H1 (cell line): Measurements from ENCODE around the gene NT5DC1. TPM values are rescaled to one million over a fixed set of nuclear protein-coding genes. Genes with fewer than 3 reads are reported as not detected.

ENCODE experiments used
- CTCF ChIA-PET: fragments of 300-600 bp; sonication (Branson Sonifier 250); formaldehyde crosslinking; loops from one replicate; lab custom pipeline; 2021; ENCODE audit not compliant: partially characterized antibody; lab: Charles Lee
- POLR2A ChIA-PET: fragments of 300-600 bp; sonication (Branson Sonifier 250); formaldehyde crosslinking; loops from one replicate; lab custom pipeline; 2021; ENCODE audit warnings: inconsistent platforms; ENCODE audit not compliant: partially characterized antibody; lab: Charles Lee
- DNase-seq, 2 experiments: peaks; one replicate each; pipeline versions ENCODE4 v3.0.0 to v3.0.0-alpha.2; 2010 to 2022; ENCODE audit warnings: low spot score in 2 of 2, low read depth in 1 of 2, mixed read lengths in 1 of 2
- FAIRE-seq: peaks from 2 replicates; lab custom pipeline; 2011; peaks lifted over from hg19 to GRCh38; lab: Jason Lieb, UNC
- H2AFZ ChIP-seq: 2 replicates; pipeline ENCODE4 v1.8.1; 2012; ENCODE audit warnings: low read length, inconsistent platforms
- H2AK5ac ChIP-seq: 2 replicates; pipeline ENCODE4 v1.6.1; 2013; ENCODE audit warnings: low read depth, low read length
- H2BK120ac ChIP-seq: replicated peaks from 2 replicates; pipeline ENCODE3; 2013; ENCODE audit warnings: low read depth, low read length, inconsistent platforms
- H2BK12ac ChIP-seq: 2 replicates; pipeline ENCODE4 v1.6.1; 2013; ENCODE audit warnings: low read depth, low read length
- H2BK15ac ChIP-seq: 2 replicates; pipeline ENCODE4 v1.6.1; 2013; ENCODE audit warnings: low read length
- H2BK20ac ChIP-seq: 2 replicates; pipeline ENCODE4 v1.6.1; 2013; ENCODE audit warnings: low read length
- H2BK5ac ChIP-seq: 2 replicates; pipeline ENCODE4 v1.6.1; 2013; ENCODE audit warnings: low read depth, low read length
- H3K14ac ChIP-seq: 2 replicates; pipeline ENCODE4 v1.6.1; 2013; ENCODE audit warnings: inconsistent platforms; ENCODE audit not compliant: insufficient read length
- H3K18ac ChIP-seq: 2 replicates; pipeline ENCODE4 v1.6.1; 2013; ENCODE audit warnings: low read length; ENCODE audit errors: extremely low read depth
- H3K23ac ChIP-seq: 2 replicates; pipeline ENCODE4 v1.6.1; 2013; ENCODE audit warnings: inconsistent platforms; ENCODE audit not compliant: insufficient read length
- H3K23me2 ChIP-seq: 2 replicates; pipeline ENCODE4 v1.6.1; 2013; ENCODE audit warnings: low read depth, low read length
- H3K27ac ChIP-seq: 2 replicates; pipeline ENCODE4 v1.6.1; 2011; ENCODE audit warnings: low read depth, low read length, inconsistent platforms
- H3K27me3 ChIP-seq, 4 experiments: replicated peaks in 1 of 4; 1 replicate in 1 of 4; 2 replicates in 3 of 4; pipeline versions ENCODE4 v1.6.1 to v1.8.1; 2011 to 2013; ENCODE audit warnings: low read length in 3 of 4, mild to moderate bottlenecking in 3 of 4, inconsistent platforms in 2 of 4, mixed read lengths in 2 of 4, moderate library complexity in 1 of 4; ENCODE audit not compliant: control insufficient read depth in 3 of 4, insufficient read depth in 3 of 4; ENCODE audit errors: extremely low read depth in 1 of 4
- H3K36me3 ChIP-seq, 4 experiments: 2 replicates each; pipeline versions ENCODE4 v1.6.1 to v1.8.1; 2011 to 2013; ENCODE audit warnings: mild to moderate bottlenecking in 4 of 4, low read length in 3 of 4, moderate library complexity in 2 of 4, control low read depth in 1 of 4, inconsistent platforms in 1 of 4; ENCODE audit not compliant: insufficient read depth in 4 of 4, control insufficient read depth in 2 of 4
- H3K4ac ChIP-seq: replicated peaks from 2 replicates; pipeline ENCODE3; 2013; ENCODE audit warnings: low read length, low read depth, mixed read lengths, inconsistent platforms; ENCODE audit not compliant: insufficient read length
- H3K4me1 ChIP-seq, 4 experiments: replicated peaks in 1 of 4; 1 replicate in 1 of 4; 2 replicates in 3 of 4; pipeline versions ENCODE4 v1.6.1 to v1.8.1; 2011 to 2013; ENCODE audit warnings: low read length in 3 of 4, inconsistent platforms in 2 of 4, mixed read lengths in 1 of 4; ENCODE audit not compliant: insufficient read depth in 4 of 4, control insufficient read depth in 3 of 4
- H3K4me2 ChIP-seq, 2 experiments: 2 replicates each; pipeline versions ENCODE4 v1.6.1 to v1.8.1; 2011 to 2013; ENCODE audit warnings: low read depth in 2 of 2, low read length in 2 of 2, control low read depth in 1 of 2, inconsistent platforms in 1 of 2, mild to moderate bottlenecking in 1 of 2; ENCODE audit not compliant: insufficient read depth in 1 of 2
- H3K4me3 ChIP-seq, 4 experiments: fragments of 200-600, 300-600 bp in 1 of 4; sonication (generic), shearing (Covaris generic), sonication (Bioruptor Twin) in 1 of 4; 2 replicates each; pipeline versions ENCODE4 v1.5.1 to v1.8.1; 2011 to 2016; ENCODE audit warnings: low read length in 4 of 4, low read depth in 3 of 4, control low read depth in 2 of 4, inconsistent platforms in 2 of 4, mild to moderate bottlenecking in 2 of 4, mixed read lengths in 1 of 4, moderate library complexity in 1 of 4; ENCODE audit not compliant: insufficient read depth in 2 of 4; ENCODE audit errors: extremely low read depth in 1 of 4
- H3K56ac ChIP-seq: replicated peaks from 2 replicates; pipeline ENCODE3; 2013; ENCODE audit warnings: low read depth, mild to moderate bottlenecking, mixed read lengths, low read length, inconsistent platforms; ENCODE audit not compliant: insufficient read length
- H3K79me1 ChIP-seq: 2 replicates; pipeline ENCODE4 v1.6.1; 2013; ENCODE audit warnings: low read depth, low read length, control low read depth
- H3K79me2 ChIP-seq, 2 experiments: 2 replicates each; pipeline versions ENCODE4 v1.6.1 to v1.8.1; 2012 to 2013; ENCODE audit warnings: low read length in 2 of 2, mild to moderate bottlenecking in 2 of 2, inconsistent platforms in 1 of 2; ENCODE audit not compliant: insufficient read depth in 2 of 2, control insufficient read depth in 1 of 2
- H3K9ac ChIP-seq, 4 experiments: replicated peaks in 1 of 4; 1 replicate in 1 of 4; 2 replicates in 3 of 4; pipeline versions ENCODE4 v1.6.1 to v1.8.1; 2011 to 2013; ENCODE audit warnings: low read depth in 3 of 4, low read length in 3 of 4, control low read depth in 2 of 4, mild to moderate bottlenecking in 2 of 4, moderate library complexity in 2 of 4, inconsistent platforms in 1 of 4; ENCODE audit errors: extremely low read depth in 1 of 4
- H3K9me3 ChIP-seq, 2 experiments: 2 replicates each; pipeline versions ENCODE4 v1.6.1 to v1.8.1; 2012 to 2013; ENCODE audit warnings: mild to moderate bottlenecking in 2 of 2, moderate library complexity in 2 of 2, control low read depth in 1 of 2, inconsistent platforms in 1 of 2, low read depth in 1 of 2, low read length in 1 of 2, mixed read lengths in 1 of 2; ENCODE audit not compliant: insufficient read depth in 2 of 2
- H4K20me1 ChIP-seq, 2 experiments: replicated peaks in 1 of 2; 2 replicates each; pipeline versions ENCODE3 to v1.8.1; 2011 to 2013; ENCODE audit warnings: inconsistent platforms in 2 of 2, low read length in 2 of 2, mild to moderate bottlenecking in 1 of 2; ENCODE audit not compliant: insufficient read depth in 2 of 2, control insufficient read depth in 1 of 2
- H4K5ac ChIP-seq: 2 replicates; pipeline ENCODE4 v1.6.1; 2013; ENCODE audit warnings: low read length, low read depth, mixed read lengths, inconsistent platforms; ENCODE audit not compliant: insufficient read length
- H4K8ac ChIP-seq: 2 replicates; pipeline ENCODE4 v1.8.0; 2013; ENCODE audit warnings: mild to moderate bottlenecking, moderate library complexity, low read length, inconsistent platforms; ENCODE audit not compliant: insufficient read depth; ENCODE audit errors: extremely low read depth
- H4K91ac ChIP-seq: replicated peaks from 2 replicates; pipeline ENCODE3; 2013; ENCODE audit warnings: low read length, mixed read lengths, inconsistent platforms; ENCODE audit not compliant: insufficient read length
- BCL11A ChIP-seq, 2 experiments: IDR thresholded peaks; one replicate each; pipeline ENCODE4 v1.6.1; 2011; ENCODE audit warnings: low read depth in 2 of 2, low read length in 2 of 2, mild to moderate bottlenecking in 2 of 2
- BRCA1 ChIP-seq: IDR thresholded peaks from 2 replicates; pipeline ENCODE4 v1.6.1; 2012; ENCODE audit warnings: low read depth, low read length, improper control_type of control experiment
- CBX5 ChIP-seq: fragments of 300-800, 300-1000 bp; sonication (generic); IDR thresholded peaks from 2 replicates; pipeline ENCODE4 v1.7.1; 2016; ENCODE audit warnings: antibody characterized with exemption, low read length, low read depth
- GABPA ChIP-seq: IDR thresholded peaks from 2 replicates; pipeline ENCODE4 v1.6.1; 2011; ENCODE audit warnings: mild to moderate bottlenecking, low read length, moderate library complexity, borderline replicate concordance; ENCODE audit not compliant: insufficient read depth
- HDAC2 ChIP-seq, 2 experiments: fragments of 300-600 bp in 1 of 2; sonication (generic) in 1 of 2; IDR thresholded peaks; 2 replicates each; pipeline ENCODE4 v1.6.1; 2011 to 2012; ENCODE audit warnings: low read depth in 2 of 2, low read length in 2 of 2, mild to moderate bottlenecking in 2 of 2, moderate library complexity in 2 of 2, borderline replicate concordance in 1 of 2, inconsistent platforms in 1 of 2
- KDM5A ChIP-seq: fragments of 200-600 bp; IDR thresholded peaks from 2 replicates; pipeline ENCODE4 v1.7.1; 2012; ENCODE audit warnings: mild to moderate bottlenecking, low read length, inconsistent platforms, mixed read lengths
- NANOG ChIP-seq: IDR thresholded peaks from 2 replicates; pipeline ENCODE4 v1.6.1; 2011; ENCODE audit warnings: low read length, low read depth, mild to moderate bottlenecking, inconsistent platforms; ENCODE audit not compliant: insufficient read depth, poor library complexity, severe bottlenecking
- POLR2A ChIP-seq, 2 experiments: IDR thresholded peaks; 1 replicate in 1 of 2; 2 replicates in 1 of 2; pipeline ENCODE4 v1.6.1; 2011; ENCODE audit warnings: low read depth in 2 of 2, low read length in 2 of 2, mild to moderate bottlenecking in 2 of 2; ENCODE audit errors: control extremely low read depth in 1 of 2
- POLR2AphosphoS5 ChIP-seq: IDR thresholded peaks from 2 replicates; pipeline ENCODE4 v1.6.1; 2011; ENCODE audit warnings: low read depth, low read length
- RAD21 ChIP-seq, 2 experiments: IDR thresholded peaks in 1 of 2; conservative IDR thresholded peaks in 1 of 2; 2 replicates each; pipeline ENCODE4 v1.6.1; 2011; ENCODE audit warnings: low read depth in 2 of 2, low read length in 2 of 2, improper control_type of control experiment in 1 of 2, inconsistent platforms in 1 of 2, mild to moderate bottlenecking in 1 of 2, moderate library complexity in 1 of 2
- SP1 ChIP-seq: IDR thresholded peaks from 2 replicates; pipeline ENCODE4 v1.6.1; 2011; ENCODE audit warnings: low read depth, low read length
- SUZ12 ChIP-seq: fragments of 200-600 bp; sonication (generic); IDR thresholded peaks from 2 replicates; pipeline ENCODE4 v1.6.1; 2012; ENCODE audit warnings: mild to moderate bottlenecking, inconsistent platforms, low read length, moderate library complexity, mixed read lengths
- WGBS, 2 experiments: shearing (Covaris generic) in 1 of 2; methylation state at CpG; one replicate each; pipeline versions ENCODE4 v1.1.6 to v1.1.7; 2013 to 2015; ENCODE audit warnings: low lambda C conversion rate in 2 of 2, mixed read lengths in 2 of 2, inconsistent platforms in 1 of 2, low coverage in 1 of 2, missing lambda C conversion rate in 1 of 2; ENCODE audit not compliant: insufficient replicate concordance in 2 of 2, insufficient coverage in 1 of 2, insufficient read length in 1 of 2; ENCODE audit errors: extremely low coverage in 1 of 2, missing lambda C conversion rate in 1 of 2; 5-methylcytosine and 5-hydroxymethylcytosine counted together
- polyA plus RNA-seq, 7 experiments: library from polyadenylated mRNA; depleted of rRNA in 3 of 7; stranded (reverse) in 5 of 7; unstranded in 2 of 7; fragments of >200 nt in 5 of 7; fragments of 200-250 nt in 2 of 7; gene quantifications; 1 replicate in 5 of 7; 2 replicates in 1 of 7; 4 replicates in 1 of 7; pipeline versions ENCODE4 v1.2.1 to v1.2.3, GENCODE V29; 2011 to 2013; ENCODE audit warnings: missing spikeins in 2 of 7, mixed read lengths in 2 of 7
- total RNA-seq: library from RNA; stranded (reverse); fragmentation: NEBNext Ultra II Directional; extraction: Animal tissue kit (Norgen Biotek cat#: 25700); gene quantifications from 2 replicates; pipeline ENCODE4 v1.2.1, GENCODE V29; 2021

NT5DC1 gene
- total and polyA plus RNA-seq, 2 of the 8 experiments (the other 6 are each of a cell fraction or from before 2014, with no cell fraction given) = 25.3 to 72.7 TPM

DNA sequence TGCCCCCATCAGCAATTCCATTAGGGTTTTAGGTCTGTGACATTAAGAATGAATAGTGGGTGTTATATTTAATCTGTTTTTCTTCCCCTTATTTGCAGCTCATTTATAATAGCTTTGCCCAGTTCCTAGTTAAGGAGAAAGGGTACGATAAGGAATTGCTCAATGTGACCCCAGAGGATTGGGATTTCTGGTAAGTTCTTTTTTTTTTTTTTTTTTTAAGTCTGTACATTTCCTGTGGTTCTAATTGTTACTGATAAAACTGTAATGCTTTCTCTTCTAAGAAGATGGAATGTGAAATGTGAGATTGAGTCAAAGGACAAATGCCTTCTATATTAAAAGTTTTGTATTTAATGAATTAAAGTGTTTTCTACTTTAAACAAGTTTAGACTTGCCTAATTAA lies 5.5 kb downstream of the NT5DC1 start:
- no peaks in the 10 kb centered on the region for H3K9me3 ChIP-seq
- H3K23ac ChIP-seq = no peak overlapping the region
- no peak overlapping the region for H2AFZ ChIP-seq
- H3K56ac ChIP-seq = no peak overlapping the region
- no peaks in the 10 kb centered on the region for H4K20me1 ChIP-seq
- H3K4me3 ChIP-seq = peak overlapping the region in 1 of 4 experiments; percentile 42; a peak in 2 of 8 replicates
- no peak overlapping the region for H2BK5ac ChIP-seq
- H3K36me3 ChIP-seq = peaks cover 2 to 32% (median 15%) of the 10 kb centered on the region in 4 experiments; a peak in 7 of 8 replicates
- peak overlapping the region; percentile 79 for H4K5ac ChIP-seq
- H3K79me1 ChIP-seq = no peaks in the 10 kb centered on the region; the same call in 1 of the 2 replicates
- H3K79me2 ChIP-seq = peaks cover 0 to 46% of the 10 kb centered on the region in 2 experiments; a peak in 2 of 4 replicates
- FAIRE-seq = no peak
- no peak overlapping the region for H3K14ac ChIP-seq
- peaks cover 0 to 28% (median 20%) of the 10 kb centered on the region in 4 experiments for H3K4me1 ChIP-seq
- H4K91ac ChIP-seq = no peak overlapping the region
- CTCF ChIA-PET = interaction anchor here (0.9 to 2.0 kb wide), 3 partner anchors 10 to 21 kb away, joined by 4 to 7 read pairs (median 6); no protein-coding TSS in a partner anchor
- no peak overlapping the region for H3K18ac ChIP-seq
- no peak overlapping the region for H2AK5ac ChIP-seq
- WGBS, 2 experiments = 70% methylated on average over 1 of the region's 1 CpG; no CpG with 5 or more reads in 1 of the 2 experiments
- H2BK20ac ChIP-seq = no peak overlapping the region
- DNase-seq = no peak
- no peak overlapping the region for H3K4ac ChIP-seq
- H2BK120ac ChIP-seq = no peak overlapping the region
- H4K8ac ChIP-seq = no peak overlapping the region
- no peak for TF ChIP-seq GABPA
- TF ChIP-seq NANOG = no peak
- TF ChIP-seq RAD21 (IDR thresholded peaks at IDR 0.05 in 1 of 2, conservative IDR thresholded peaks at IDR 0.05 in 1 of 2; ENCODE audit: low read depth in 2 of 2, low read length in 2 of 2) = no peak
- TF ChIP-seq SP1 = no peak
- no peak for TF ChIP-seq KDM5A
- no peak for TF ChIP-seq BRCA1
- TF ChIP-seq POLR2AphosphoS5 = no peak
- TF ChIP-seq SUZ12 = no peak
- no peak for TF ChIP-seq BCL11A (IDR thresholded peaks at IDR 0.05; ENCODE audit: low read depth in 2 of 2, low read length in 2 of 2)
- no peak for TF ChIP-seq CBX5
- no peak for TF ChIP-seq POLR2A (IDR thresholded peaks at IDR 0.05; ENCODE audit: control extremely low read depth in 1 of 2, low read depth in 2 of 2, low read length in 2 of 2)
- TF ChIP-seq HDAC2 (IDR thresholded peaks at IDR 0.05; ENCODE audit: borderline replicate concordance in 1 of 2, low read depth in 2 of 2, low read length in 2 of 2) = no peak
- no peak overlapping the region for H2BK15ac ChIP-seq
- H3K23me2 ChIP-seq = peaks cover 5% of the 10 kb centered on the region
- no peak overlapping the region for H2BK12ac ChIP-seq
- peak overlapping the region; percentile 83; the same call in 1 of the 2 replicates for H3K27ac ChIP-seq
- peak overlapping the region; percentile 50 to 56; a peak in 3 of 4 replicates for H3K4me2 ChIP-seq
- POLR2A ChIA-PET = interaction anchor here (0.6 to 1.8 kb wide), 5 partner anchors 12 to 672 kb away, joined by 3 to 6 read pairs (median 3); no protein-coding TSS in a partner anchor
- H3K27me3 ChIP-seq = no peaks in the 10 kb centered on the region
- H3K9ac ChIP-seq = no peak overlapping the region
